Hepatocyte (in vitro differentiated cells): ENCODE data around the gene CATSPER4. TPM values are rescaled to one million over a fixed set of nuclear protein-coding genes. Genes with fewer than 3 reads are reported as not detected.

ENCODE experiments used
- DNase-seq: peaks from one replicate; pipeline ENCODE4 v3.0.0-alpha.2; 2016; ENCODE audit warnings: low spot score
- H2AFZ ChIP-seq: fragments of 200-600 bp; sonication (generic); 2 replicates; pipeline ENCODE4 v1.6.0; 2016; ENCODE audit warnings: antibody characterized with exemption, mild to moderate bottlenecking
- H3K27ac ChIP-seq: fragments of 200-600 bp; sonication (generic); 2 replicates; pipeline ENCODE4 v1.5.1; 2016; ENCODE audit warnings: mild to moderate bottlenecking
- H3K27me3 ChIP-seq: fragments of 200-600 bp; sonication (generic); 2 replicates; pipeline ENCODE4 v1.6.1; 2016
- H3K36me3 ChIP-seq: fragments of 200-600 bp; sonication (generic); replicated peaks from 2 replicates; pipeline ENCODE4 v1.5.1; 2016; ENCODE audit warnings: low read depth; ENCODE audit not compliant: insufficient read depth
- H3K4me1 ChIP-seq: fragments of 200-600 bp; sonication (generic); 2 replicates; pipeline ENCODE4 v1.5.1; 2016; ENCODE audit warnings: mild to moderate bottlenecking, moderate library complexity; ENCODE audit not compliant: insufficient read depth
- H3K4me2 ChIP-seq: fragments of 200-600 bp; sonication (generic); 2 replicates; pipeline ENCODE4 v1.6.0; 2016
- H3K4me3 ChIP-seq: fragments of 200-600 bp; sonication (generic); 2 replicates; pipeline ENCODE4 v1.5.1; 2016; ENCODE audit warnings: mild to moderate bottlenecking
- H3K79me2 ChIP-seq: fragments of 200-600 bp; sonication (generic); 2 replicates; pipeline ENCODE4 v1.6.0; 2017; ENCODE audit warnings: mild to moderate bottlenecking
- H3K9me2 ChIP-seq: fragments of 200-600 bp; sonication (generic); replicated peaks from 2 replicates; pipeline ENCODE4 v1.6.0; 2017; ENCODE audit warnings: mild to moderate bottlenecking; ENCODE audit not compliant: insufficient read depth
- H3K9me3 ChIP-seq: fragments of 200-600 bp; sonication (generic); 2 replicates; pipeline ENCODE4 v1.5.1; 2016; ENCODE audit warnings: low read depth, mild to moderate bottlenecking
- H4K20me1 ChIP-seq: fragments of 200-600 bp; sonication (generic); 2 replicates; pipeline ENCODE4 v1.6.0; 2016; ENCODE audit warnings: mild to moderate bottlenecking; ENCODE audit not compliant: insufficient read depth, poor library complexity, severe bottlenecking
- EZH2 ChIP-seq: fragments of 200-600 bp; sonication (generic); IDR thresholded peaks from 2 replicates; pipeline ENCODE4 v1.6.1; 2016; ENCODE audit warnings: antibody characterized with exemption, mild to moderate bottlenecking, borderline replicate concordance
- EZH2phosphoT487 ChIP-seq: fragments of 200-600 bp; sonication (generic); IDR thresholded peaks from one replicate; pipeline ENCODE4 v1.6.1; 2018; ENCODE audit warnings: antibody characterized with exemption, mild to moderate bottlenecking, low read depth, moderate library complexity; ENCODE audit not compliant: unreplicated experiment, severe bottlenecking
- WGBS: methylation state at CpG from one replicate; pipeline ENCODE4 v1.1.6; 2016; ENCODE audit warnings: low lambda C conversion rate; ENCODE audit errors: missing lambda C conversion rate; 5-methylcytosine and 5-hydroxymethylcytosine counted together
- polyA plus RNA-seq: library from polyadenylated mRNA; unstranded; fragments of >200 nt; fragmentation: Nextera tagmentation; extraction: Ambion mirVana; gene quantifications from 2 replicates; pipeline ENCODE4 v1.2.1, GENCODE V29; 2016
- total RNA-seq: library from RNA; depleted of rRNA; stranded (reverse); fragments of >200 nt; gene quantifications from 2 replicates; pipeline ENCODE4 v1.2.3, GENCODE V29; 2014
- TF ChIP-seq, protein P1 (sequence below): fragments of 200-600 bp; sonication (generic); IDR thresholded peaks from 2 replicates; pipeline ENCODE4 v1.5.1; 2016; ENCODE audit warnings: antibody characterized with exemption, mild to moderate bottlenecking; ENCODE audit not compliant: poor library complexity

The CATSPER4 gene
- total and polyA plus RNA-seq, 2 experiments from 2014 or later, result 0.07 TPM; not detected in 1

DNA sequence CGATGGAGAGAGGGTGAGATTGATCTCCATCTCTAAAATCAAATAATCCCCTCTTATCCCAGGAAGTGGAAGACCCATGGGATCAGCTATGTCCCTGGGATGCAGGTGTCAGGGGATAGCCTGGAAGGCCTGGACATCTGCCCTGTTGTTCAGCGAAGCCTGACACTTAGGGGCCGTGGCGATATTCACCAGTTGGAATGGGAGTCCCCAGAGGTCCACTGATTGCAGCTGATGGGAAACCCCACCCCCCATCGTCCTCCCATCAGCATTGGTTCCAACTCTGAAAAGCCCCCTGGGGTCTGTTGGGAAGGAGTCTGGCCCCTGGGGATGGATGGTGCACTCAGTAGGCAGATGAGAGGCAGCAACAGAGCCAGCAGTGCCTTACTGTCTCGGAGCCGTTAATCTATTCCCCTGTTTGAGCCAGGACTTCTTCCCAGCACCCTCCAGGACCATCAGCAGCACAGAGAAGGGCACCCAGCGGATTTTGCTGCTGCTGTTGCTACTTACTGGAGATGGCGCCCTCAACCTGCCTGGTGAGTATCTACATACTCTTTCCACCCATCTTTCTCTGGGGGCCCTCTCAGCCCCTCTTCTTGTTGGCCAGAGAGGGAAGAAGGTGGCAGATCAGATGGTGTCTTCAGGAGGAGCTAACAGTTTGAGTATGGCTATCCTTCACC, 13.4 kb downstream of the CATSPER4 start:
- no peak for DNase-seq
- no peaks in the 10 kb centered on the region for H3K9me3 ChIP-seq
- no peak overlapping the region for H3K27ac ChIP-seq
- no peak for TF ChIP-seq EZH2phosphoT487
- TF ChIP-seq, protein P1, sequence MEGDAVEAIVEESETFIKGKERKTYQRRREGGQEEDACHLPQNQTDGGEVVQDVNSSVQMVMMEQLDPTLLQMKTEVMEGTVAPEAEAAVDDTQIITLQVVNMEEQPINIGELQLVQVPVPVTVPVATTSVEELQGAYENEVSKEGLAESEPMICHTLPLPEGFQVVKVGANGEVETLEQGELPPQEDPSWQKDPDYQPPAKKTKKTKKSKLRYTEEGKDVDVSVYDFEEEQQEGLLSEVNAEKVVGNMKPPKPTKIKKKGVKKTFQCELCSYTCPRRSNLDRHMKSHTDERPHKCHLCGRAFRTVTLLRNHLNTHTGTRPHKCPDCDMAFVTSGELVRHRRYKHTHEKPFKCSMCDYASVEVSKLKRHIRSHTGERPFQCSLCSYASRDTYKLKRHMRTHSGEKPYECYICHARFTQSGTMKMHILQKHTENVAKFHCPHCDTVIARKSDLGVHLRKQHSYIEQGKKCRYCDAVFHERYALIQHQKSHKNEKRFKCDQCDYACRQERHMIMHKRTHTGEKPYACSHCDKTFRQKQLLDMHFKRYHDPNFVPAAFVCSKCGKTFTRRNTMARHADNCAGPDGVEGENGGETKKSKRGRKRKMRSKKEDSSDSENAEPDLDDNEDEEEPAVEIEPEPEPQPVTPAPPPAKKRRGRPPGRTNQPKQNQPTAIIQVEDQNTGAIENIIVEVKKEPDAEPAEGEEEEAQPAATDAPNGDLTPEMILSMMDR, result no peak
- no peak for TF ChIP-seq EZH2
- peaks cover 3% of the 10 kb centered on the region for H3K27me3 ChIP-seq
- no peak overlapping the region for H3K4me2 ChIP-seq
- H3K79me2 ChIP-seq, result no peaks in the 10 kb centered on the region
- no peak overlapping the region for H3K4me3 ChIP-seq
- H3K36me3 ChIP-seq, result no peaks in the 10 kb centered on the region
- no peak overlapping the region for H2AFZ ChIP-seq
- H3K4me1 ChIP-seq, result no peaks in the 10 kb centered on the region
- no peaks in the 10 kb centered on the region for H3K9me2 ChIP-seq
- 79% methylated on average over 9 of the region's 9 CpGs for WGBS
- no peaks in the 10 kb centered on the region for H4K20me1 ChIP-seq

DNA sequence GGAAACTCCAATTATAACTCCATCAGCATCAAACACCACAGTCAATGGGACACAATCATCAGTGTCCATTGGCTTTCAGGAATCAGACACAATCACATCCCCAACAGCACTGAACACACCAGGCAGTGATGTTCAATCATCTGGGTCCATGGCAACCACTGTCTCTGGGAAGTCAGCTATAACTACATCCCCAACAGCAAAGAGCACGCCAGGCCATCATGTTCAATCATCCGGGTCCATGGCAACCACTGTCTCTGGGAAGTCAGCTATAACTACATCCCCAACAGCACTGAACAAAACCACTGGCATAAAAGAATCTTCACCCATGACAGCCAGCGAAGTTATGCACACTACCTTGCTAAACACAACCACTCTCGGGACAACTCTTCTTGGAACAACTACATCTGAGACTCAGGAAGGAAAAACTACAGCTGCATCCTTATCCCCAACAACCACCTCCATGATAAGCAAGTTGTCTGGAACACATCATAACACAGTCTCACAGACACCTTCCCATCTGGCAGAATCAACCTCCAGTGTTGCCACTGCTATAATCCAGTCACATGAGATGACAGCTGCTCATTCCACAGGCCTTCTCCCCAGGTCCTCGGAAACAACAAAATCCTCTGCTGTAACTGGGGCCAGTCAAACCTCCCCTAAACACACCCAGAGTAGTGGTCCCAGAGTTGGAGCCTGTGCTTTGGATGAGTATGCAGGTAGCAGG, 19.9 kb downstream of the CATSPER4 start:
- Histone ChIP-seq H3K4me2 (no peak overlapping the region), H3K9me2 (no peaks in the 10 kb centered on the region), H3K4me3 (no peak overlapping the region), H2AFZ (no peak overlapping the region), H3K27ac (no peak overlapping the region), H3K4me1 (no peaks in the 10 kb centered on the region), H3K36me3 (no peaks in the 10 kb centered on the region), H3K79me2 (no peaks in the 10 kb centered on the region), H4K20me1 (no peaks in the 10 kb centered on the region), H3K27me3 (no peaks in the 10 kb centered on the region), H3K9me3 (no peaks in the 10 kb centered on the region)
- WGBS, result 77% methylated on average over 5 of the region's 5 CpGs
- no peak for DNase-seq
- TF ChIP-seq EZH2phosphoT487, result no peak

DNA sequence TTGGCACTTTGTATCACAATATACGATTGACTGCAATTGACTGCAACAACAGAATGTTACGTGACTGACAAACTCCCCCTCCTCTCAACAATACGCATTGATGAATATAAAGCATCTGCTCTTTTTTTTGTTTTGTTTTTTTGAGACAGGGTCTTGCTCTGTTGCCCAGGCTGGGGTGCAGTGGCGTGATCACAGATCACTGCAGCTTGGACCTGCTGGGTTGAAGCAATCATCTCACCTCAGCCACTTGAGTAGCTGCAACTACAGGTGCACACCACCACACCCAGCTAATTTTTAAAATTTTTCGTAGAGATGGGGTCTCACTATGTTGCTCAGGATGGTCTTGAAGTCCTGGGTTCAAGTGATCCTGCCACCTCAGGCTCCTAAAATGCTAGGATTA, 22.3 kb downstream of the CATSPER4 start:
- H3K27me3 ChIP-seq, result no peaks in the 10 kb centered on the region
- H3K27ac ChIP-seq, result no peak overlapping the region
- H3K4me1 ChIP-seq, result no peaks in the 10 kb centered on the region
- H3K36me3 ChIP-seq, result no peaks in the 10 kb centered on the region
- WGBS, result 92% methylated on average over 5 of the region's 5 CpGs
- H4K20me1 ChIP-seq, result no peaks in the 10 kb centered on the region
- DNase-seq, result no peak
- H3K4me2 ChIP-seq, result no peak overlapping the region
- H3K79me2 ChIP-seq, result no peaks in the 10 kb centered on the region
- no peaks in the 10 kb centered on the region for H3K9me2 ChIP-seq
- TF ChIP-seq EZH2 (no peak), EZH2phosphoT487 (no peak)
- TF ChIP-seq, protein P1, result no peak
- H2AFZ ChIP-seq, result no peak overlapping the region
- no peak overlapping the region for H3K4me3 ChIP-seq
- no peaks in the 10 kb centered on the region for H3K9me3 ChIP-seq

DNA sequence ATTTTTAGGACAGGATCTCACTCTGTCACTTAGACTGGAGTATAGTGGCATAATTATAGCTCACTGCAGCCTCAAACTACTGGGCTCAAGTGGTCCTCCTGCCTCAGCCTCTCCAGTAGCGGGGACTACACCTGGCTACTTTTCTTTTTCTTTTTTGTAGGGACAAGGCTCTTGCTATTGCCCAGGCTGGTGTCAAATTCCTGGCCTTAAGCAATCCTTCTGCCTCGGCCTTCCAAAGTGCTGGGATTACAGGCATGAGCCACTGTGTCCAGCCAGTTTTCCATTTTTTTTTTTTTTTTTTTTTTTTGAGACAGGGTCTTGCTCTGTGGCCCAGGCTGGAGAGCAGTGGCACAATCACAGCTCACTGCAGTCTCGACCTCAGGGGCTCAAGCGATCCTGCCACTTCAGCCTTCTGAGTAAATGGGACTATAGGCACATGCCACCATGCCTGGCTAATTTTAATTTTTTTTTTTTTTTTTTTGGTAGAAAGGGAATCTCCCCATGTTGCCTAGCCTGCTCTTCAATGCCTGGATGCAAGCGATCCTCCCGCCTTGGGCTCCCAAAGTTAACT, 23.0 kb downstream of the CATSPER4 start:
- Histone ChIP-seq H2AFZ (no peak overlapping the region), H3K4me1 (no peaks in the 10 kb centered on the region), H3K27ac (no peak overlapping the region), H3K27me3 (no peaks in the 10 kb centered on the region), H3K9me2 (no peaks in the 10 kb centered on the region), H4K20me1 (no peaks in the 10 kb centered on the region), H3K36me3 (no peaks in the 10 kb centered on the region), H3K79me2 (no peaks in the 10 kb centered on the region), H3K4me3 (no peak overlapping the region), H3K4me2 (no peak overlapping the region), H3K9me3 (no peaks in the 10 kb centered on the region)
- DNase-seq, result no peak
- WGBS, result 83% methylated on average over 6 of the region's 6 CpGs
- TF ChIP-seq EZH2phosphoT487, result no peak
- TF ChIP-seq, protein P1, result no peak
- no peak for TF ChIP-seq EZH2
